B cell (primary cell): Measurements from ENCODE around the gene ICOS. TPM values are rescaled to one million over a fixed set of nuclear protein-coding genes. Genes with fewer than 3 reads are reported as not detected.

Source experiments
- ATAC-seq: fragments of 200-7000 bp; cut with Tn5 transposase; one replicate; pipeline ENCODE4 v1.10.0; 2021; ENCODE audit warnings: low read depth, mild to moderate bottlenecking, moderate number of reproducible peaks, moderate library complexity
- CTCF ChIA-PET: fragments of 350-600 bp; sonication (Branson Sonifier 250); formaldehyde crosslinking; loops from one replicate; lab custom pipeline; 2021; ENCODE audit warnings: antibody characterized with exemption, inconsistent platforms; lab: Charles Lee
- POLR2A ChIA-PET: fragments of 350-600 bp; sonication (Branson Sonifier 250); formaldehyde crosslinking; loops from one replicate; lab custom pipeline; 2021; ENCODE audit warnings: antibody characterized with exemption; lab: Charles Lee
- DNase-seq: peaks from one replicate; pipeline ENCODE4 v3.0.0; 2013
- H2AFZ ChIP-seq: 2 replicates; pipeline ENCODE4 v1.6.1; 2012; ENCODE audit warnings: mild to moderate bottlenecking, low read depth, low read length; ENCODE audit not compliant: insufficient read depth, poor library complexity, severe bottlenecking
- H3K27ac ChIP-seq, 2 donors: 1 replicate in 1 of 2; 2 replicates in 1 of 2; pipeline ENCODE4 v1.5.1; 2012 to 2013; ENCODE audit warnings: low read length in 2 of 2, mild to moderate bottlenecking in 2 of 2, moderate library complexity in 1 of 2
- H3K27me3 ChIP-seq, 4 experiments: fragments of 200-600 bp in 1 of 4; sonication (generic) in 1 of 4; replicated peaks in 1 of 4; 1 replicate in 2 of 4; 2 replicates in 2 of 4; pipeline versions ENCODE4 v1.6.1 to v1.7.0; 2013 to 2016; ENCODE audit warnings: low read length in 3 of 4, mild to moderate bottlenecking in 2 of 4, mixed read lengths in 1 of 4, moderate library complexity in 1 of 4; ENCODE audit not compliant: insufficient read depth in 4 of 4, control insufficient read depth in 3 of 4; ENCODE audit errors: control extremely low read depth in 1 of 4
- H3K36me3 ChIP-seq, 2 experiments: replicated peaks in 1 of 2; 1 replicate in 1 of 2; 2 replicates in 1 of 2; pipeline versions ENCODE4 v1.6.1 to v1.7.1; 2013; ENCODE audit warnings: low read length in 1 of 2; ENCODE audit not compliant: insufficient read depth in 2 of 2, control insufficient read depth in 1 of 2; ENCODE audit errors: control extremely low read depth in 1 of 2, extremely low read depth in 1 of 2
- H3K4me1 ChIP-seq, 2 donors: fragments of 200-600 bp in 1 of 2; sonication (generic) in 1 of 2; 1 replicate in 1 of 2; 2 replicates in 1 of 2; pipeline versions ENCODE4 v1.5.1 to v1.6.1; 2013 to 2017; ENCODE audit warnings: low read length in 2 of 2; ENCODE audit not compliant: control insufficient read depth in 2 of 2, insufficient read depth in 2 of 2
- H3K4me2 ChIP-seq: replicated peaks from 2 replicates; pipeline ENCODE3; 2012; ENCODE audit warnings: mild to moderate bottlenecking, low read depth, low read length; ENCODE audit not compliant: poor library complexity, severe bottlenecking
- H3K4me3 ChIP-seq, 5 experiments: fragments of 200-600 bp in 1 of 5; sonication (generic) in 1 of 5; 1 replicate in 3 of 5; 2 replicates in 2 of 5; pipeline versions ENCODE4 v1.5.1 to v1.7.0; 2011 to 2016; ENCODE audit warnings: low read length in 4 of 5, mild to moderate bottlenecking in 4 of 5, low read depth in 2 of 5, control low read depth in 1 of 5, moderate library complexity in 1 of 5; ENCODE audit not compliant: insufficient read depth in 1 of 5; ENCODE audit errors: control extremely low read depth in 1 of 5, extremely low read depth in 1 of 5
- H3K79me2 ChIP-seq: fragments of 200-600 bp; sonication (generic); one replicate; pipeline ENCODE4 v1.6.0; 2016; ENCODE audit warnings: low read length; ENCODE audit not compliant: control insufficient read depth, insufficient read depth
- H3K9ac ChIP-seq: fragments of 200-600 bp; sonication (generic); 2 replicates; pipeline ENCODE4 v1.6.1; 2017; ENCODE audit warnings: mild to moderate bottlenecking, low read length, moderate library complexity
- H3K9me3 ChIP-seq, 3 donors: one replicate each; pipeline versions ENCODE4 v1.6.1 to v1.7.1; 2013; ENCODE audit warnings: low read length in 2 of 3; ENCODE audit not compliant: control insufficient read depth in 2 of 3, insufficient read depth in 1 of 3; ENCODE audit errors: control extremely low read depth in 1 of 3
- H4K20me1 ChIP-seq: 2 replicates; pipeline ENCODE4 v1.6.0; 2012; ENCODE audit warnings: mild to moderate bottlenecking, low read length; ENCODE audit not compliant: insufficient read depth, control insufficient read depth, poor library complexity, severe bottlenecking
- H3K27ac Mint-ChIP-seq: one replicate; pipeline ENCODE4 v1.8.0; 2021; ENCODE audit warnings: mixed read lengths
- H3K27me3 Mint-ChIP-seq: one replicate; pipeline ENCODE4 v1.8.0; 2021; ENCODE audit warnings: mixed read lengths
- H3K4me1 Mint-ChIP-seq: one replicate; pipeline ENCODE4 v1.8.0; 2021; ENCODE audit warnings: mixed read lengths
- H3K4me3 Mint-ChIP-seq: one replicate; pipeline ENCODE4 v1.8.0; 2021; ENCODE audit warnings: mixed read lengths
- H3K9me3 Mint-ChIP-seq: one replicate; pipeline ENCODE4 v1.8.0; 2022; ENCODE audit warnings: mixed read lengths; ENCODE audit not compliant: insufficient read depth
- CTCF ChIP-seq: fragments of 200-600 bp; IDR thresholded peaks from one replicate; pipeline ENCODE4 v1.8.0; 2022; ENCODE audit warnings: antibody characterized with exemption, mild to moderate bottlenecking
- EZH2 ChIP-seq: IDR thresholded peaks from 2 replicates; pipeline ENCODE4 v1.6.1; 2012; ENCODE audit warnings: borderline replicate concordance, low read depth, mild to moderate bottlenecking, moderate library complexity, low read length; ENCODE audit not compliant: insufficient read depth, poor library complexity, severe bottlenecking
- WGBS: methylation state at CpG from one replicate; pipeline ENCODE4 v1.1.5; 2013; ENCODE audit warnings: missing lambda C conversion rate; ENCODE audit not compliant: insufficient coverage; 5-methylcytosine and 5-hydroxymethylcytosine counted together
- intact Hi-C: fragments of 100-400 bp; cut with micrococcal nuclease; formaldehyde crosslinking; loops from one replicate; pipeline ENCODE4 v1.10.0; 2022
- polyA plus RNA-seq: library from polyadenylated mRNA; depleted of rRNA; stranded (reverse); fragments of >200 nt; gene quantifications from 2 replicates; pipeline ENCODE4 v1.2.3, GENCODE V29; 2012
- total RNA-seq, 2 donors: library from RNA; stranded (reverse); fragments of 120-200 nt in 1 of 2; gene quantifications; 1 replicate in 1 of 2; 2 replicates in 1 of 2; pipeline versions ENCODE4 v1.2.3 to v1.2.4, GENCODE V29; 2013 to 2022

Gene ICOS
- total and polyA plus RNA-seq, 2 donors (not counting 1 experiment from before 2014, with no cell fraction given) = 0.21 TPM; not detected in 1

- ChIA-PET CTCF (no interaction called here), POLR2A (no interaction called here)
- intact Hi-C loops = no loop called here
- DNase-seq (no peak), ATAC-seq (no peak)
- Histone ChIP-seq H3K9me3 (no peaks in the 10 kb centered on the region), H3K79me2 (no peaks in the 10 kb centered on the region), H3K27me3 (peaks cover 0 to 7% (median 0%) of the 10 kb centered on the region in 4 experiments), H3K4me3 (no peak overlapping the region), H2AFZ (no peak overlapping the region), H3K27ac (no peak overlapping the region), H3K36me3 (no peaks in the 10 kb centered on the region), H3K4me1 (no peaks in the 10 kb centered on the region), H4K20me1 (no peaks in the 10 kb centered on the region), H3K9ac (no peak overlapping the region), H3K4me2 (no peak overlapping the region)
- TF ChIP-seq EZH2 (no peak), CTCF (no peak)
- no peak overlapping the region for H3K4me3 Mint-ChIP-seq
- no peaks in the 10 kb centered on the region for H3K4me1 Mint-ChIP-seq
- H3K27ac Mint-ChIP-seq = no peak overlapping the region
- H3K27me3 Mint-ChIP-seq = peaks cover 8% of the 10 kb centered on the region
- no CpG with 5 or more reads among the region's 2 CpGs for WGBS
- no peaks in the 10 kb centered on the region for H3K9me3 Mint-ChIP-seq
Observed at GRCh38 chr2:203989521-203989920, 53.0 kb downstream of the ICOS start.

- ATAC-seq = no peak
- no peak overlapping the region for H3K4me3 Mint-ChIP-seq
Observed at GRCh38 chr2:203992509-203992908, 55.9 kb downstream of the ICOS start.

More at GRCh38 chr2:203992509-203992908, 55.9 kb downstream of the ICOS start:
- H3K4me1 ChIP-seq = no peaks in the 10 kb centered on the region
- H3K79me2 ChIP-seq = no peaks in the 10 kb centered on the region
- POLR2A ChIA-PET = no interaction called here
- CTCF ChIA-PET = no interaction called here
- intact Hi-C loops = no loop called here
- no peak overlapping the region for H2AFZ ChIP-seq
- no peak overlapping the region for H3K4me3 ChIP-seq
- no CpG with 5 or more reads among the region's 1 CpG for WGBS
- TF ChIP-seq EZH2 (no peak), CTCF (no peak)
- no peak overlapping the region for H3K9ac ChIP-seq
- H3K4me2 ChIP-seq = no peak overlapping the region
- peaks cover 0 to 7% (median 0%) of the 10 kb centered on the region in 4 experiments for H3K27me3 ChIP-seq
- Mint-ChIP-seq H3K4me1 (no peaks in the 10 kb centered on the region), H3K27ac (no peak overlapping the region), H3K27me3 (peaks cover 6% of the 10 kb centered on the region), H3K9me3 (no peaks in the 10 kb centered on the region)
- no peaks in the 10 kb centered on the region for H3K36me3 ChIP-seq
- H3K27ac ChIP-seq = no peak overlapping the region
- H4K20me1 ChIP-seq = no peaks in the 10 kb centered on the region
- no peak for DNase-seq
- no peaks in the 10 kb centered on the region for H3K9me3 ChIP-seq
